Muscle of back (tissue), 11 donors: ENCODE results near the gene COL6A3. TPM values are rescaled to one million over a fixed set of nuclear protein-coding genes. Genes with fewer than 3 reads are reported as not detected.
"Not testable (repeated sequence)": the region's sequence is repeated elsewhere in the genome, so short reads cannot be mapped to it uniquely, and the experiment has no call there.

ENCODE experiments used
- DNase-seq, 3 donors: peaks; one replicate each; pipeline versions ENCODE4 v3.0.0 to v3.0.0-alpha.2; 2013
- polyA plus RNA-seq, 10 donors: library from polyadenylated mRNA; unstranded; fragments of 120-200 nt; gene quantifications; one replicate each; pipeline ENCODE4 v1.2.1, GENCODE V29; 2013; ENCODE audit not compliant: insufficient read length in 10 of 10

The COL6A3 gene
- polyA plus RNA-seq, 10 donors: 229 to 489 (median 278) TPM

DNA sequence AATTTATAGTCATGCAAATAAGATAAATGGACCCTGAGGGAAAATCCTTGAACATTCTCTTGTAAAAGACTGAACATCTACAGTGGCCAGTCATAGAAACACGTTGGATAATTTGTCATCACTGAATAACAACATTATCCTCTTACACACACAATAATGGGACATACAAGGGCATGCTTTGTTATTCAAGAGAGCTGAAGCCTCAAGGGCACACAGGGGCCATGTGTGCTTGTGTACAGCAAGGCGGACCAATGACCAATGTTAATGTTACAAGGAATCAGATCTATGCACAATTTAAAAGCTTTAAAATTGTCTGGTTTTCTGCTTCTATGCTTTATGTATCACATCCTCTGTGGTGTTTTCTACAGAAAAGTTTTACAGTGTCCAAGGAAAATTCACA, 23.7 kb downstream of the COL6A3 start:
- DNase-seq: no peak

GRCh38 chr2:237389831-237390230, 24.1 kb downstream of the COL6A3 start:
- no peak for DNase-seq

DNA sequence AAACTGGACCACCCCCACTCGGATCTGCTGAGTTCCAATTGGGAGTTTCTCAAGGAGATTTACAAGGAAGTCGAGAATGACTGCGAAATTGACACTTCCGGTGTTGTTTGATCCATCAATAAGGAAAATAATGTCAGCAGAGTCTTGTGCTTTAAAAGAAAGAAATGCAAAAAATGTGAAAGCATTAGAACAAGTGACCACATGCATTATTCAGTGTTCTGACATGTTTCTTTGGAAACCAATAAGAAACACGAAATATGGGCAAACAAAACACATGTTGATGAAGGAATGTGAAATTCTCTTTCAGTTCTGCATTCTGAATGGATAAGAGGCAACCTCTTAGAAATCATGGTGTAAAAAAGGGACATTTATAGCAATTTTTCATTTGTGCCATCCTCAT, 25.9 kb downstream of the COL6A3 start:
- no peak for DNase-seq

GRCh38 chr2:237384672-237385020, 29.3 kb downstream of the COL6A3 start:
- no peak for DNase-seq

DNA sequence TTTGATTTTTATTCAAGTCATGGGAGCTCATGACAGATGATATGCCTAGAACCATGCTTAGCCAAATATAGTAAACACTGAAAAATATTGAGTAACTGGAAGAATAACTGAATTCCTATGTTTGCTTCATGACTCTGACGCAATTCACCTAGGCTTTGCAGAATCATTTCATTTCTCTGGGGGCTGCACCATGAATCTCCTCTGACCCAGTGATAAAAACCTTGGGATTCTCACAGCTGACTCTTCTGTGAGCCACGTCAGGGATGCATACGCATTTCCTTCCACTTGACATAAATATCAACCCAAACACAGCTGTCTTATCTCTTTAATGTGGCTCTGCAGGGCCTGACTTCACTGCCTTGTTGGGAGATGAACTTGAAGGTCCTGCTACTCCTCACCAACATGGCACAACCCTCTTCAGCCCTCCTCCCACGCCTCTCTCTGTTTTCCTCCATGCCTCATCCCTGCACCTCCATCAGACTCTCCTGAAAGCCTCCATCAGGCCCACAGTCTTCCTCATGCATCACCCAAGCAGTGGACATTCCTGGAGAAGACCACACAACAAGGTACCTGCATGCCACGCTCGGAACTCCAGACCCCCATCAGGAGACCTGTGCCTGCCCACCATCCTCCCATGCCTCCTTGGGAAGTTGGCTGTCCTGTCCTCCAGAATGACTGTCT, 29.8 kb downstream of the COL6A3 start:
- DNase-seq: no peak

- no peak for DNase-seq
Measured at GRCh38 chr2:237380768-237381167, 33.2 kb downstream of the COL6A3 start.

DNA sequence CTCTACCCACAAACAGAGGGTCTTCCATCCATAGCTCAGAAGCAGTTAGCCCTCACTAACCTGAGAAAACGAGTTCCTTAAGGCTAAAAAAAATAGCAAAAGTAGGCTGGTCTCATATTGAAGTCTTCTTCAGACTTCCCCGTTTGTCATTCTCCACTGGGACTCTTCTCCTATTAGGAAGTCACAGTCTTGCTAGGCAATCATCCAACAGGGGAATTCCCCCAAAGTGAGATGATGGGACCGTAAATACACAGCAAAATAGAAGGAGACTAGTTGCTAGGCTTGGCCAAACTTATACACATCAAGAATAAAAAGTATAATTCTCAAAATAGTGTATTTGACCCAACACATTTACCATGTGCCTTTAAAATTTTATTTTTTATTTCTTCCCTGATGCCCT, 34.3 kb downstream of the COL6A3 start:
- DNase-seq: no peak

- no peak for DNase-seq
Measured at GRCh38 chr2:237378650-237379049, 35.3 kb downstream of the COL6A3 start.

- DNase-seq: no peak
Measured at GRCh38 chr2:237374284-237375060, 39.5 kb downstream of the COL6A3 start.

- DNase-seq: no peak
Measured at GRCh38 chr2:237371856-237372255, 42.1 kb downstream of the COL6A3 start.

- DNase-seq: no peak
Measured at GRCh38 chr2:237365671-237366070, 48.3 kb downstream of the COL6A3 start.

DNA sequence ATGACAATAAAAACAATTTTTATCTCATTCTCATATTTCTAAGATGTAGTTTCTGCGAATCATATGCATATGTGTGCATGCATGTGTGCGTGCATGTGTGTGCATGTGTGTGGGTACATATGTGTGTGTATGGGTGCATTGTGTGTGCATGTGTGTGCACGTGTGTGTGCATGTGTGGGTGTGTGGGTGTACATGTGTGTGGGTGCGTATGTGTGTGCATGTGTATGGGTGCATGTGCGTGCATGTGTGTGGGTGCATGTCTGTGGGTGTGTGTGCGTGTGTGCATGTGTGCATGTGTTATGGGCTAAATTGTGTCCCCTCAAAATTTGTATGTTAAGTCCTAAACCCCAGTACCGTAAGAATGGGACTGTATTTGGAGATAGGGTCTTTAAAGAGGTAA, 49.3 kb downstream of the COL6A3 start:
- DNase-seq: no peak

- peak in 2 of 3 donors; percentile 49 to 72 for DNase-seq
Measured at GRCh38 chr2:237361194-237362004, 52.6 kb downstream of the COL6A3 start.

DNA sequence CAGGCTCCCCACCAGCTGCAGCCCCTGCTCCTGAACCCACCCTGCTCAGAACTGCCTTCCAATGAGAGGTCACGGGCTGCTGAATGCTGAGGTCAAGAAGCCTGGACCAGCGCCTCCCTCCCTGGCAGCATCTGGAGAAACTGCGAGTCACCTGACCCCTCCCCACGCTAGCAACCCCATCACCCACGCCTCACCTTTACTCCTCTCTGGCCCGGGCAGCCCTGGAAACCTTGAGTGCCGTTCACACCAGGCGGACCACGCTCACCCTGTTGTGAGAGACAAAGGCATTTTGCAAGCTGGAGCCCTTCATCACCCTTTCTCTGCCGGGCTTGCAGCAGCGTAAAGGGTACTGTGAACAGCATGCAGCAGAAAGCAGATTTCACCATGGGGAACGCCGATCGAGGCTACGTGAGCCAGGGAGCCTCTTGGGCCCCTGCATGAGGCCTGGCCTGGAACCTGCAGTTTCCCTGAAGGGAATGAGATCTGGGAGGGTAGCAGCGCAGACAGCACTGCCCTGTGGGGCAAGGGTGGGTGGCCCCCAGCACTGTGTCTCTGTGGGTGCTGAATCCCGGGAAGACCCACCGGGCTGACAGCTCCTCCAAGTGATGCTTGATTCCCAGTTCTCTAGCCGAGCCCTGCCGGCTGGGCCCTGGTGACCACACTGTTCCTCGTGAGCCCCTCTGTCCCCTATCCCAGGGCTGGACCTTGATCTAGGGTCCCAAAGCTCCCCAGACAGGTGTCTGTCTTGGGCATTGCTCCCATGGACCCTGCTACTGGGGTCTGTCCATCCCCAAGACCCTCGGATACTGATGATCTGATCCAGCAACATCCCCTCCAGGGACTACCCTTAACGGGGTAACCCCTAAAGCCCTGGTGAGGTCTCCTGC, 53.8 kb downstream of the COL6A3 start:
- no peak for DNase-seq

DNA sequence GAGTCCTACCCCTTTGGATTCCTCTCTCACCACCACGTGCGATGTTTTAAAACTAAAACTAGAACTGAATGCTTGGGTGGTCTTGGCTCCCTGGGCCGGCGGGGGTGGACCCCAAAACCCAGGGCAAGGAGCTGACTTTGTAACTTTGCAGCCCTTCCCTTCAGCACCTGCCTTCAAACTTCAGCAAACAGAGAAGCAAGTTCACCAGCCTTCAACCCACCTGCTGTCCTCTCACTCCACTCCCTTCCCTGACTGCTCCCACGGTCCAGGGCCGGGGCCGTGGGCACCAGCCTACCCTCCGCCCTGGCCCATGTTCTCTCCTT, 54.5 kb downstream of the COL6A3 start:
- DNase-seq: peak in 1 of 3 donors; percentile 38

DNA sequence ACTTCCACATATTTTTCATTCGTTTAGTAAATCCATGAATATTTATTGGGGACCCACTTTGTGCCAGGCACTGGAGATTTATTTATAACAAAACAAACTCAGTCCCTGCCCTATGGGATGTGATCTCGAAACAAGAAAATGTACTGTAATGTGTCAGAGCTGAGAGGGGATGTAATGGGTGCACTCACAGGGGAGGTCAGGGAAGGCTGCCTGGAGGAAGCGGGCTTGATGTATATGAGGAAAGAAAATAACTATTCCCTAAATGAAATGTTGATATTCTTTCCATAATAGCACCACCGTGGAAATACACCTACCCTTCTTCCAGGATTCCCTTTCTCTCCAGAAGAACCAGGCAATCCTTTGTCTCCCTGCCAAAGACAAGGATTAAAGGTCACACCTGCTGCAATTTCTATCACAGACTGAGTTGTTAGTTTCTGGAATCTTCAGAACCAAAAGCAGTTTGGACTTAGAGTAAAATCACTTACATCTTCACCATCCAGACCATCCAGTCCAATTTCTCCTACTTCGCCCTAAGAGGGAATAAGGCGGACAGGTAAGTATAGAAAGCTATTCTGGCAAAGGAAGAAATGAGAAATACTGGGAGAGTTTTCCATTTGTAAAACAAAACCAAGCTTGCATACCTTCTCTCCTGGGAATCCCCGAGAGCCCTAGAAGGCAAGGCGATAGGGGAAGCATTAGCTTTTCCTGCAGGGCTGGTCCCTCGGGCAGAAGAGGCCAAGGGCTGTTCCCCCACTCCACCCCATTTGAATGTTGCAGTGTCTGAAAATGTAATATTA, 55.0 kb downstream of the COL6A3 start:
- no peak for DNase-seq

GRCh38 chr2:237355701-237356100, 58.3 kb downstream of the COL6A3 start:
- DNase-seq: peak in 1 of 3 donors; percentile 29

- peak in 1 of 3 donors; percentile 31 for DNase-seq
Measured at GRCh38 chr2:237354892-237355291, 59.1 kb downstream of the COL6A3 start.

DNA sequence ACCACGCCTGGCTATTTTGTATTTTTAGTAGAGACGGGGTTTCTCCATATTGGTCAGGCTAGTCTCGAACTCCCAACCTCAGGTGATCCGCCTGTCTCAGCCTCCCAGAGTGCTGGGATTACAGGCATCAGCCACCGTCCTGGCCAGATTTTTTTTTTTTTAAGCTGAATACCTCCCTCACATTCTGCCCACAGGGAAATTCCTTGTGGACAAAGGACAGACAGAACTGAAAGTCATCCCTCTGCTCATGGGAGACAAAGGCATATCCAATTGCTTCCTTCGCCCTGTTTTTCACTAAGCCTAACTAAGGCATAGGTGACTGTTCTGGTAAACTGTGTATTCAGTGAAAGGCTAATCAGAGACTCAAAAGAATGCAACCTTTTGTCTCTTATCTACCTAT, 59.8 kb downstream of the COL6A3 start:
- DNase-seq: not testable (repeated sequence)

- DNase-seq: no peak
Measured at GRCh38 chr2:237353215-237353614, 60.7 kb downstream of the COL6A3 start.

- no peak for DNase-seq
Measured at GRCh38 chr2:237352279-237352845, 61.6 kb downstream of the COL6A3 start.
